ENCODE results near the gene ITGA1.

The ITGA1 gene

GRCh38 chr5:52758014-52758413, 29.7 kb upstream of the ITGA1 start:
- Histone ChIP-seq H3K9ac (ENCODE audit: low read length) (no peak overlapping the region), H4K20me1 (ENCODE audit: insufficient read depth, low read length) (no peaks in the 10 kb centered on the region), H3K4me3 (ENCODE audit: low read length) (no peak overlapping the region), H2AFZ (ENCODE audit: low read length) (no peak overlapping the region), H3K36me3 (replicated peaks; ENCODE audit: insufficient read depth, low read length) (no peaks in the 10 kb centered on the region), H3K9me2 (replicated peaks; ENCODE audit: insufficient read depth, low read length) (no peaks in the 10 kb centered on the region), H3K4me1 (ENCODE audit: low read length) (no peaks in the 10 kb centered on the region), H3K79me2 (ENCODE audit: low read length) (no peaks in the 10 kb centered on the region), H3K4me2 (ENCODE audit: low read depth, low read length) (no peak overlapping the region), H3K27me3 (replicated peaks; ENCODE audit: insufficient read depth, low read length) (no peaks in the 10 kb centered on the region), H3F3A (ENCODE audit: insufficient read depth, low read length) (no peaks in the 10 kb centered on the region), H3K9me3 (replicated peaks; ENCODE audit: insufficient read depth, low read length) (no peaks in the 10 kb centered on the region), H3K27ac (ENCODE audit: low read length) (no peak overlapping the region)
- TF ChIP-seq EZH2phosphoT487 (IDR thresholded peaks at IDR 0.05; ENCODE audit: low read length) (no peak), CTCF (IDR thresholded peaks at IDR 0.05; ENCODE audit: low read length) (no peak), EZH2 (optimal IDR thresholded peaks at IDR 0.05; ENCODE audit: low read depth, low read length) (no peak)
- no peak for DNase-seq

GRCh38 chr5:52759331-52759730, 28.4 kb upstream of the ITGA1 start:
- no peak for DNase-seq
- Histone ChIP-seq H3K79me2 (ENCODE audit: low read length) (no peaks in the 10 kb centered on the region), H3K27ac (ENCODE audit: low read length) (no peak overlapping the region), H4K20me1 (ENCODE audit: insufficient read depth, low read length) (no peaks in the 10 kb centered on the region), H3K9me2 (replicated peaks; ENCODE audit: insufficient read depth, low read length) (no peaks in the 10 kb centered on the region), H3F3A (ENCODE audit: insufficient read depth, low read length) (no peaks in the 10 kb centered on the region), H3K9ac (ENCODE audit: low read length) (no peak overlapping the region), H3K9me3 (replicated peaks; ENCODE audit: insufficient read depth, low read length) (no peaks in the 10 kb centered on the region), H3K4me3 (ENCODE audit: low read length) (no peak overlapping the region), H3K36me3 (replicated peaks; ENCODE audit: insufficient read depth, low read length) (no peaks in the 10 kb centered on the region), H3K4me2 (ENCODE audit: low read depth, low read length) (no peak overlapping the region), H3K27me3 (replicated peaks; ENCODE audit: insufficient read depth, low read length) (no peaks in the 10 kb centered on the region), H3K4me1 (ENCODE audit: low read length) (no peaks in the 10 kb centered on the region), H2AFZ (ENCODE audit: low read length) (no peak overlapping the region)
- TF ChIP-seq CTCF (IDR thresholded peaks at IDR 0.05; ENCODE audit: low read length) (no peak), EZH2phosphoT487 (IDR thresholded peaks at IDR 0.05; ENCODE audit: low read length) (no peak)

- H3K9me2 ChIP-seq (replicated peaks; ENCODE audit: insufficient read depth, low read length): no peaks in the 10 kb centered on the region
- TF ChIP-seq EZH2phosphoT487 (IDR thresholded peaks at IDR 0.05; ENCODE audit: low read length) (no peak), EZH2 (optimal IDR thresholded peaks at IDR 0.05; ENCODE audit: low read depth, low read length) (no peak), CTCF (IDR thresholded peaks at IDR 0.05; ENCODE audit: low read length) (no peak)
- no peaks in the 10 kb centered on the region for H3F3A ChIP-seq (ENCODE audit: insufficient read depth, low read length)
- H3K4me1 ChIP-seq (ENCODE audit: low read length): no peaks in the 10 kb centered on the region
- H3K4me2 ChIP-seq (ENCODE audit: low read depth, low read length): no peak overlapping the region
- DNase-seq: no peak
- no peak overlapping the region for H2AFZ ChIP-seq (ENCODE audit: low read length)
- no peak overlapping the region for H3K4me3 ChIP-seq (ENCODE audit: low read length)
- H3K36me3 ChIP-seq (replicated peaks; ENCODE audit: insufficient read depth, low read length): no peaks in the 10 kb centered on the region
- H3K27me3 ChIP-seq (replicated peaks; ENCODE audit: insufficient read depth, low read length): no peaks in the 10 kb centered on the region
- H3K27ac ChIP-seq (ENCODE audit: low read length): no peak overlapping the region
- H3K9me3 ChIP-seq (replicated peaks; ENCODE audit: insufficient read depth, low read length): no peaks in the 10 kb centered on the region
- no peaks in the 10 kb centered on the region for H4K20me1 ChIP-seq (ENCODE audit: insufficient read depth, low read length)
- H3K79me2 ChIP-seq (ENCODE audit: low read length): no peaks in the 10 kb centered on the region
- no peak overlapping the region for H3K9ac ChIP-seq (ENCODE audit: low read length)
Observed at GRCh38 chr5:52760695-52761366, 26.9 kb upstream of the ITGA1 start.
